Left lobe of liver (tissue), 2 donors: ENCODE measurements around the gene SERPINE3. TPM values are rescaled to one million over a fixed set of nuclear protein-coding genes. Genes with fewer than 3 reads are reported as not detected.

Source experiments
- ATAC-seq: fragments of 200-7000 bp; cut with Tn5 transposase; one replicate; pipeline ENCODE4 v1.9.1; 2020; ENCODE audit warnings: mild to moderate bottlenecking, moderate library complexity
- DNase-seq: peaks from one replicate; pipeline ENCODE4 v3.0.0-alpha.2; 2020; ENCODE audit warnings: low spot score
- total RNA-seq: library from RNA; stranded (reverse); gene quantifications from one replicate; pipeline ENCODE4 v1.2.1, GENCODE V29; 2021
- donor health status: DM: no; HTN: no; CAD: no; lungs with moderate emphysema.
- donor health status: DM: no; HTN: yes; CAD: no.

SERPINE3 gene
- total RNA-seq, 1 donor from 2014 or later = not detected

DNA sequence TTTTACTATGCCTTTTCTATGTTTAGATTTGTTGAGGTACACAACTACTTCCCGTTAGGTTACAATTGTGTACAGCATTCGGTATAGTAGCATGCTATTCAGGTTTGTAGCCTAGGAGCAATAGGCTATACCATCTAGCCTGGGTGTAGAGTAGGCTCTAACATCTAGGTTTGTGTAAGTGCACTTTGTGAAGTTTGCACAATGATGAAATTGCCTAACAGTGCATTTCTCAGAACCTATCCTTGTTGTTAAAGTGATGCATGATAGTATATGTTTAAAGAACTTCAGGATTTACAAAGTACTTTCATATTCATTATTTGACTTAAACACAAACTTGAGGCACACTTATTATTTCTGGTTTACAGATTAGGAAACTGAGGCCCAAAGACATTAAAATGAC, 11.5 kb upstream of the SERPINE3 start:
- ATAC-seq (no peak), DNase-seq (no peak)

DNA sequence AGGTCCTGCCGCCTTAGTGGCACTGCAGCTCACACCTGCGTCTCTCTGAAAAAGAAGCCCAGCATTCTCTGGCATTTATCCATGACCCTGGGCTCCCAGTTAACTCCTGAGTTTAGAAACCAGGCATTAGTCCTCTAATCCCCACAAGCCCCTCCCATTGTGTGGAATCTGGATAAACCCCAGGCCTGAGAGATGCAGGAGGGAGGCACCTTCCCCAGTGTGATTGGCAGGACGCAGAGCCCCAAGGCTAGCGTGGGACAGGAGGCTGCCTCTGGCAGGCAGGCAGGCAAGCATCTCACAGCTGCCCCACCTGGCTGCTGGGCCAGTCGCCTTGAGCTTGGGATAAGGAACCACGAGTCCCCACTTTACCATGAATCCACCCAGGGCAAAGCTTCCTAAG, 11.0 kb upstream of the SERPINE3 start:
- DNase-seq (no peak), ATAC-seq (no peak)

DNA sequence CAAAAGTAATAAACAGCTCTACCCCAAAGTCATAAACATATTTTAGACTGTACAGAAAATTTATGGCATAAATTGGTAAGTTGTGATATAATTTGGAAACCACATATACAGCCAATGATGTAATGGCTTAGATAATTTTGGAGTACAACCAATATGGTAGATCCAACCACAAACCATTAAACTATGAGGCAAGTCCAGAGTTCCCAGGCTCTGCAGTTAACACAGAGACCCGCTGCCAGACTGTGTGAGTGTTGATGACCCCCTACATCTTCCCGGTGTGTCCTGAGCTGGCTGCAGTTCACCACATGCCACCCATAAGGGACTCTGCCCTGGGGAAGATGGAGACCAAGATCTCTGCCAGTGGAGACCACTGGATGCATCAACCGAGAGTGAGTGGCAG, 9.9 kb upstream of the SERPINE3 start:
- ATAC-seq = no peak
- DNase-seq = no peak

DNA sequence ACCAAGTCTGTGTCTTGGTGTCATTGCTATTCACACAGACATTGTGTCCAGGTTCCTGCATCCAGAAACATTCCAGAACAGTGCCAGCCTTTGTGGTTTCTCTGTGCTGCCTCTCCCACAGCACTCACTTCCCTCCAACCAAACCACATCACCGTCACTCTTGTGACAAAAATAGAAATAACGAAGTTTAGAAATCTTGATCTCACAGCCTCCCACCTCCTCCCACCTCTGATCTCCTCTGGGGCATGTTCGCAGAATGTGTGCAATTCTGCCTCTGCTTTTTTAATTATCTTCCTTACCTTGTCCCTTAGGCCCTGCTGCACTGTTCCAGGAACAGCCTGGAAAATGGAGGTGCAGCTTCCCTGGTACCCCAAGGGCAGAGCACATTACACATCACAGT, 8.7 kb upstream of the SERPINE3 start:
- no peak for DNase-seq
- no peak for ATAC-seq

DNA sequence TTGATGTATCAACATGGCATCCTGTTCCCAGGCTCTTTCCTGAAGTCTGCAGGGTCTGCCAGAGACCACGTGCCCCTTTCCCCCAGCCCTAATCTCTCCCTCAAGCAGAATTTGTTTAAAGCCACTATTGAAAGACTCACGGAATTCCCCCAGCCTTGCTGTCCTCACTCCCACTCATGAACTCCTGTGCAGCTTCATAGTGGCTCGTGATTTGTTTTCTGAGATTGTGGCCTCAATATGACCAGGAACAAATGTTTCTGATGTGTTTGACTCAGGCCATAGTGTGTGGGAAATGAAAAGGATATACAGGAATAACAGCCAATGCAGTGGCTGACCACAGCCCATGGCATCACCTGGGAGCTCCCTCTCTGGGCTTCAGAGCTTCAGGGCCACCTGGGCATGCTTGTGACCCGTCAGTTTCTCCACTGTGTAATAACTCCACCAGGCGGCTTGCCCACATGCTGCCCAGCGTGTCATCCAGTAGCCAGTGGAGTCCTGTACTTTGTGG, 8.1 kb upstream of the SERPINE3 start:
- ATAC-seq = no peak
- DNase-seq = no peak

DNA sequence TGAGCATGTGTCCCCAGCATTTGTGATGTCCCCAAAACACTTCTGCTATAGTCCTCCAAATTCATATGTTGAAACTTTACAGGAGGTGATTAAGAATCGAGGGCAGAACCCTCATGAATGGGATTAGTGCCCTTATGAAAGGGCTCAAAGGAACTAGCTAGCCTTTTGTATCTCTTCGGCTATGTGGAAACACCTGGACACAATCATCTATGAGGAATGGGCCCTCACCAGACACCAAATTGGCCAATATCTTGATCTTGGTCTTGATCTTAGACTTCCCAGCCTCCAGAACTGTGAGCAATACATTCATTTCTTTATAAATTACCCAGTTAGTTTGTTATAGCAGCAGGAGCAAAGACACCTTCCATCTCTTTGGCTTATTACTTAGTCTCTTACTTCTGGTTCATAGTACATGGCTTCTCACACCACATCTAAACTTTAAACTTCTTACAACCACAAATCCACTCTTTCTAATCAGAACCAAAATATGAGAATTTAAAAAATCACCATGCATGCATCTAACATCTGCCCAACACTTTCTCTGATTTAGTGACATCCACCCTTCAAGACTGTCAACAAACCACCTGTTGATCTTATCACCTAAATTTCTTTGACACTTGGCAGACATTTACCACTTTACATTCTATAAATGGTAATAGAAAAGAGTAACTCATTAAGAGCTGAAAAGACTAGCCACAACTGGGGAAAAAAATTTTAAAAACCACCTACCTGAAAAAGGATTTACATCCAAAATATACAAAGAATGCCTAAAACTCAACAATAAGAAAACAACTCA, 6.7 kb upstream of the SERPINE3 start:
- no peak for DNase-seq
- no peak for ATAC-seq

DNA sequence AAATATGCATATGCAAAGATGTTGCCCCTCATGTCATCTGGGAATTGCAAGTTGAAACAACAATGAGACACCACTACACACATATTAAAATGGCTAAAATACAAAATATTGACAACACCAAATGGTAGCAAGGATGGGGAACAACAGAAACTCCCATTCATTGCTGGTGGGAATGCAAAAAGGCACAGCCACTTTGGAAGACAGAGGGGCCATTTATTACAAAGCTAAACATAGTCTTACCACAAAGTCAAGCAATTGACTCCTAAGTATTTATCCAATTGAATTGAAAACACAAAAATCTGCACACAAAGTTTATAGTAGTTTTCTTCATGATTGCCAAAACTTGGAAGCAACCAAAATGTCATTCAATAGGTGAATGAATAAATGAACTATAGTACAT, 6.1 kb upstream of the SERPINE3 start:
- no peak for ATAC-seq
- no peak for DNase-seq

DNA sequence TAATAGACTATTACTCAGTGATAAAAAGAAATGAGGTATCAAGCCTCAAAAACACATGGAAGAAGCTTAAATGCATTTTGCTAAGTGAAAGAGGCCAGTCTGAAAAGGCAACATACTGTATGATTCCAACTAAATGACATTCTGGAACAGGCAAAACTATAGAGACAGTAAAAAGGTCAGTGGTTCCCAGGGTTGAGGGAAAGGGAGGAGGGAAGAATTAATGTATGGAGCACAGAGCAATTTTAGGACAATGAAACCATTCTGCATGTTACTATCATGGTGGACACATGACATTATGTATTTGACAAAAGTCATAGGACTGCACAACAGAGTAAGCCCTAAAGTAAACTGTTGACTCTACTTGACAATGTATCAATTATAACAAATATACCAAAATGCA, 5.7 kb upstream of the SERPINE3 start:
- ATAC-seq (no peak), DNase-seq (no peak)

DNA sequence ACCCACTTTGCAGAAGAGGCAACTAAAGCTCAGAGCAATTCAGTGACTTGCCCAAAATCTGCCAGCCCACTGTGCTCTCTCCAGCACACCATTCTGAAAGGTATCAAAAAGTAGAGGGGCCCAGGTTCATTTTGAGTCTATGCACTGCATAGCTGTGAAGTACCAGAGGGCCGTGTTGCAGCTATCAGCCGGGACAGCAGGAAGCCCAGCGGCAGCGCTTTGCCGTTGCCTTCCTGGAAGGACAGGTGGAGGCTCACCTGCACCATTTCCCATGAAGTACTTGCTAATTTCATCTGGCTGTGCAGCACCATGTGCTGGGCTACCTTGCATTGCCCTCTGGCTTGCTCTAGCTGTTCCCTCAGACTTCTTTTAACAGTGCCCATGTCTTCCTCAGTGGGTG, 2.7 kb upstream of the SERPINE3 start:
- no peak for DNase-seq
- ATAC-seq = no peak

DNA sequence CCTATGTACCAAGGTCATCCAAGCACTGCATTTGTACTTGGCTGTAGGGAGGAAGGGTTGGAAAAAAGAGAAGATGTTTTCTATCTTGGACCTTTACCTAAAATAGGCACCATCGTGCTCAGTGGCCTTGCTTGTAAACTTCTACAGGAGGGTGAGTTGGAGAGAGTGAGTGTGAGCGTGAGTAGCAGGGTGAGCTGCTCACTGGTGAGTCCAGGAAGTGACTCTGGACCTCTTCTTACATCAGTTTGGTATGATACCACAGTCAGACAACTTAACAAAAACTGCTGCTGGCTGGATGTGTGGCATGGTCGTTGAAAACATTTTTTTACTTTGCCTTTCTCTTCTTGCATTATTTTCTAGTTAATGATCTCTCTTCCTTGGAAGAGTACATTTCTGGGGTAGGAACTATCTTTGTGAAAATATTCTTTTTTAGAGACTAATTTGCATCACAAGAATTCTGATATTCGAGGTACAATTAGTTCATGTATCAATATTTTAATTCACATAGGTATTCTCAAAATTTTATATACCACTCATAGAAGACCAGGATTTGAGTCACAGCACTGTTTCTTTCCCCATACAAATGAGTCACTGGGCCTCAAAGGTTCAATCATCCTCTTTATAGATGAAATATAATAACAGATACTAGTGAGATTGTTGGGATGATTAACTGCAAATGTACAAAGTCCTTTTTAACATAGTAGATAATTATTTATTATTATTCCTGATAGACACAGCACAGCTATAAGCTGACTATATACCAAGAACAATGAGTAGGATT, 651 bp downstream of the SERPINE3 start:
- no peak for DNase-seq
- ATAC-seq = no peak

DNA sequence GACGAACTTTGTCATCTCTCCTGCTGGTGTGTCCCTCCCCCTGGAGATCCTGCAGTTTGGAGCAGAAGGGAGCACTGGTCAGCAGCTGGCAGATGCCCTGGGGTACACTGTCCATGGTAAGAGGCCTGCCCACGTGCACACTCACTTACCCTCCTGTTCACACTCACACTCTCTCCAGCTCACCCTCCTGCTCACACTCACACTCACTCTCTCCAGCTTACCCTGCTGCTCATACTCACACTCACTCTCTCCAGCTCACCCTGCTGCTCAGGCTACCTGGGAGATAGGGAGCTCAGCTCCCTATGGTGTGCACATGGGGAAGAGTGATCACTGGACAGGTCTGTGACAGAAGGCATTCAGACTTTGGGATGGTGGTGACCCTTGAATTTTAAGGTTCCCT, 1.7 kb downstream of the SERPINE3 start:
- ATAC-seq (no peak), DNase-seq (no peak)

DNA sequence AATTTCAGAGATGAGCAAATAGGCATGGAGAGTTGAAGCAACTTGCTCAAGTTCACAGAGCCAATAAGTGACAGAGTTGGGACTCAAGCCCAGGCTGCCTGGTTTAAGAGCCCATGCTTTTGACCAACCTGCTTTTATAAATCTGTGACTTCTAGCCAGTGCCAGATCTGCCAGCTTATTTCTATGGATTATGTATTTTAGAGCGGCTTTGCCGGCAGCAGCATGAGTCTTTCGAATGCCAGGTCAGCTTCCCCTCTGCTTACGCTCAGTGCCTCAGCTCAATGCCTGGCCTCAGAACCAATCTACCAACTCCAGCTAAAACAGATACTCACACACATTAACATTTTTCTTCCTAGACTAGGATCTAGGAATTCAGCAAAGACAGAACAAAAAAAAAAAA, 2.3 kb downstream of the SERPINE3 start:
- DNase-seq = no peak
- no peak for ATAC-seq

DNA sequence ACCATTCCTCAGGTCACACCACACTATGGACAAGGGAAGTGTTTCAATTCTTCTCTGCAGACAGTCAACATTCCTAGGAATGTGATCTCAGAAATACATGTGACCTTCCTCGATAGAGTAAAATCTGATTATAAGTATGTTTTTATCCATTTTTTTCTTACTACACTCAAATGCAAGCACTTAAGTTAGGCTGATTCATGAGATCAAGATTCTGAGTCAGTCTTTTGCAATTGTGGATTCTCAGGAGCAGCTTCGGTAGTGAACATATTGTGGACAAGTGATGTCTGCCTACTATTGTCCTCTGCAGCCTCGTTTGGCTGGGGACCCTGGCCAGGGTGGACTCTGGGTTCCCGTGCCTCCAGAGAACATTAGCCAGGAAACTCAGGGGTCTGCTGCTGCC, 3.2 kb downstream of the SERPINE3 start:
- DNase-seq (no peak), ATAC-seq (no peak)

DNA sequence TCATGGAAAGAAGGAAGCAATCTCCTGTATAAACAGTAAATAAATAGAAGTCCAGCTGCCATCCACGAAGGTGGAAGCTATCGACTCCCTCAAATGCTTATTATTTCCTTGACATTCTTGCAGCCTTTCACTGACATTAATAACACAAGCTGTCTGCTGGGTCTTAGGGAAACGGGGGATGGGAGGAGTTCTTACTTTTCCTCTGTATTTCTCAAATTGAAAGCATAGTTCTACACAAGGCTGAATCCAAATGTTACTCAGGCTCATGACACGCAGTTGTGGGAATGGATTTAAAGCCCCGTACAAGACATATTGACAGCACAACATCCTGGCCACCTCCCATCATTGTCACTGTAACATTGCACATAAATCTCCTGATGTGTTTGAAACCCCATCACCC, 4.0 kb downstream of the SERPINE3 start:
- DNase-seq = no peak
- no peak for ATAC-seq

DNA sequence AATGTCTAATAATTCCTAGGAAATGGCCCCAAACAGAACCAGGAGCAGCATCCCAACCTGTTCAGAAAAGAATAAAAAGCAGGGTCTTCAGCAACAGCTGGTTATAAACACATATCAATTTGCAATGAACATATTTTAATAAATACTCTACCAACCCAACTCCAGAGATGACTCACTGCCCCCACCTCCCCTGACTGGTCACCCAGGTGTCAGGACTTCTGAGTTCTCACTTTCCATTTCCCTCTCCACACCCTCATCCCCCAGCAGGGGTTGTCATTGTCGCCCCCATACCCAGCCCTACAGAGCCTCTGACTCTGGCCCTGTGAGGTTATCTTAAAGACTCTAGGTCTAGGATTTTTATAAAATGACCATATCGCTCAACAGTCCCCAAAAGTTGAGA, 6.9 kb downstream of the SERPINE3 start:
- no peak for DNase-seq
- ATAC-seq = no peak

DNA sequence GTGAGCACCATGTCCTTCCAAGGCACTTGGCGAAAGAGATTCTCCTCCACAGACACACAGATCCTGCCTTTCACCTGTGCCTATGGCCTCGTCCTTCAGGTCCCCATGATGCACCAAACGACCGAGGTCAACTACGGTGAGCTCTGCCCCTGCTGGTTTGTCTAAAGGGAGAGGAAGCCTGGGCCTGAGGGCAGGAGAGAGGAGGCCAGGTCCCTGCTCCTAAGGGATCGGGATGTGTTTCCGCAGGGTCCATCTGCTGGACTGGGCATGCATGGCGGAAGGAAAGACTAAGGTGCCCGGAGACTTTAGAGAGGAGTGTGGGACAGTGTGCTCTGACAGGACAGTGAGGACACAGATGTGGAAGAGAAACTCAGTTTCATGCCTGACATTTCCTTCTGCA, 7.6 kb downstream of the SERPINE3 start:
- DNase-seq = no peak
- ATAC-seq = no peak

DNA sequence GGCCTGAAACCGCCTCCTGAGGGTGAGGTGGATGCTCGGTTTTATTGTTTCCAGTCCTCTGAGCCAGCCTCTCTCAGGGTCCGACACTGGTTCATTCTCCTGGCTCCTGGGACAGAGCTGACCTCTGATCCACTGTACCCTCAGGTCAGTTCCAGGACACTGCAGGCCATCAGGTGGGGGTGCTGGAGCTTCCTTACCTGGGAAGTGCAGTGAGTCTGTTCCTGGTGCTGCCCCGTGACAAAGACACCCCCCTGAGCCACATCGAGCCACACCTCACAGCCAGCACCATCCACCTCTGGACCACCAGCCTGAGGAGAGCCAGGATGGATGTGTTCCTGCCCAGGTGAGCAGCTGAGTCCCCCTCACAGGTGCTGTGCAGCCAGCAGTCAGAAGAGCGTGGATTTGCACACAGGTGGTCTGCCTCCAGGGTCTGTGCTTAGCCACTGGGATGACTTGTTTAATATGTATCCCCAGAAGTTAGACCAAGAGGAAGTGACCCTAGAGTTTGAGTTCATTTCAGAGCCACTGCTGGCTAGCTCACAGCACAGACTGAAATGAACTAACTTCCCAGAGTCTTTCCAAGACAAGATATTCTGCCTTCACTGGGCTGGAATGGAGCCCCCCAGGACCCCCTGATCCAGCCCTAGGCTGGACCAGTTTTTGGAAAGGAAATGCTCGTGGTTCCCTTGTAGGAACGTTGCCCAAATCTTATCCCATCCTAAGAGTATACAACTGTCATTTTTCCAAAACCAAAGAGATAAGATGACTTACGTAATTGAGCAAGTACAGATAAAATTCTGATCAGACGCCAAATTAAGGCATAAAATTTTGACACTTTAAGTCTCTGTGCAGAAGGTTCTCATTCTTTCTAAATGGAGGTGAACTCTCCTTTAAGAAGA, 8.8 kb downstream of the SERPINE3 start:
- ATAC-seq = no peak
- no peak for DNase-seq

DNA sequence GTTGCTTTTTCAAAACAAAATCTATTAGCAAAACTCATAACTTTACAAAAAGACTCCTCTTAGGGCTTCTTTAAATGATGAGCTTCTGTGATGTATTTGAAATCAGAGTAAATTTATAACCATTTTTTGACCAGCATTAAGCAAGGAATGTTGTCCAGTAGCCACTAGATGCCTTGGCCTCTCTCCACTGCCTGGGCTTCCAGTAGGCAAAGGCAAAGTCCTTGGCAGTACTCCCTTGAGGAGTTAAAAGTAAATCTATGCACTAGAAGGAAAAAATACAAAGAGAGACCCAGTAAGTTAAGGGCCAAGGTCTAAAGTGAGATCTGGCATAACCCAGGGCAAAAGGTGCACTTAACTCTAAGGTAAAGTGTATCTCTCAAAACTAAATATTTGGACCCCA, 9.5 kb downstream of the SERPINE3 start:
- ATAC-seq = no peak
- no peak for DNase-seq

DNA sequence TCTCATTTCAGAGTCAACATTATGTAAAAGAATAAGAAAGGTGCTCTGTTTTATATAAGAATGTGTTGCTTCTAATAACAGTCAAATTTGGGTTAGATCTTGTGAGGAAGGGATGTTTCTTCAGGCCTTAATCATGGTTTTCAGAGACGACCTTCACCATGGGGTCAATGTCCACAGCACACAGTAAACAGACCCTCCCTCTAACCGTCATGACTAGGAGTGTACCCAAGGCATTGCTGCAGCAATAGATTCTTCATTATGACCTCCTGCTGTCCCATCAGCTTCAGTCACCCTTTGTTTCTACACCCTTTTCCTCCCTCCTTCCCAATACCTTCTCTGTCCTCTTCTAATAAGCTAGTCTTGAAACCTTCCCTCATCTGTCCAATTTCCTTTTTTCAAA, 15.7 kb downstream of the SERPINE3 start:
- peak; percentile 27 for ATAC-seq

DNA sequence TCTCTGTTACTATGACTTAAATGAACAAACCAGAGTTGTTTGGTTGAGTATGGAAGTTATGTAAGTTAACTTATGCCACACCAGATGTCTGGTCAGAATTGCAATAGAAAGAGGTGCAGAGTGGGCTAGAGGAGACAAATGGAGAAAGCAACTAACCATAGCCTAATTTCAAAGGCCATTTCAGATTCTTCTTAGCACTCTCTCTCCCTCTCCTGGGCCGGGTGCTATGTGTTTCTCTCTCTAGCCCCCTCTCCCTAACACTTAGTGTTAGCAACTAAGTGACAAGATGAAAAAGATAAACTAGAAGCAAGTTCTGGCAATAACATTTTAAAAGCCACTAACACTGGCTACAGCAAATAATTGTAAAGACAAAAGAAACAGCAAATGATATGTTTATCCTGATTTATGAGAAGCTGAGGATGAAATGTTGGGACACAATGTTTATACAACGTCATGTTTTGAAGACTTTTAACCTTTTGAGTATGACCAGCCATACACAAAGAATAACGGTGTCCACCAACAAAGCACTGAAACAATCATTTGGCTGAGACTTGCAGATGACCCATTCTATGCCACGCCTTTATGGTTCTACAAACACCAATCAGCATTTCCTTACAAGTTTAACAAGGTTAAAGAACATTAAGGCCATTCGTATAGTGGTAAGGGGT, 18.6 kb downstream of the SERPINE3 start:
- DNase-seq (no peak), ATAC-seq (no peak)

More for the DNA sequence above, 15.7 kb downstream of the SERPINE3 start:
- no peak for DNase-seq

DNA sequence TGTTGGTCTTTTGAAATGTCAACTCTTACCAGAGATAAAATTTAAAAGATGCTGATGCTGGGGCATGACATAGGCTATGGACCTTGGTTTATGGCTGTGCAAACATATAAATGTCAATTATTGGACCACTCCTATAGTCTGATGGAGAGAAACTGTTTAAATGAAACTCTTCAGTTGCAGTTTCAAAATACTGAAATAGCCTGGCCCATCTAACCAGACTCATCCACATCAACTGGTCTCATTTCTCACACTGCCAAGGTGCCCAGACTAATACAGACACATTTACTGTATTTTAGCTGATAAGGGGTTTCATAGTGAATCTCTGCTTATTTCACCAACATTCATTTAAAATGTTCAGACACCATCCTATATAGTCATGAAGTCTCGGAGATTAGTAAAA, 19.9 kb downstream of the SERPINE3 start:
- DNase-seq (no peak), ATAC-seq (no peak)
